ENCODE results near the gene PRDX4. TPM values are rescaled to one million over a fixed set of nuclear protein-coding genes. Genes with fewer than 3 reads are reported as not detected.
"Not testable (repeated sequence)": the region's sequence is repeated elsewhere in the genome, so short reads cannot be mapped to it uniquely, and the experiment has no call there.

Gene PRDX4
- polyA plus RNA-seq (2013, experiment 1 of 2; ENCODE audit: insufficient read length): 195 TPM
- 202 TPM for polyA plus RNA-seq (2013, experiment 2 of 2; ENCODE audit: insufficient read length)

DNA sequence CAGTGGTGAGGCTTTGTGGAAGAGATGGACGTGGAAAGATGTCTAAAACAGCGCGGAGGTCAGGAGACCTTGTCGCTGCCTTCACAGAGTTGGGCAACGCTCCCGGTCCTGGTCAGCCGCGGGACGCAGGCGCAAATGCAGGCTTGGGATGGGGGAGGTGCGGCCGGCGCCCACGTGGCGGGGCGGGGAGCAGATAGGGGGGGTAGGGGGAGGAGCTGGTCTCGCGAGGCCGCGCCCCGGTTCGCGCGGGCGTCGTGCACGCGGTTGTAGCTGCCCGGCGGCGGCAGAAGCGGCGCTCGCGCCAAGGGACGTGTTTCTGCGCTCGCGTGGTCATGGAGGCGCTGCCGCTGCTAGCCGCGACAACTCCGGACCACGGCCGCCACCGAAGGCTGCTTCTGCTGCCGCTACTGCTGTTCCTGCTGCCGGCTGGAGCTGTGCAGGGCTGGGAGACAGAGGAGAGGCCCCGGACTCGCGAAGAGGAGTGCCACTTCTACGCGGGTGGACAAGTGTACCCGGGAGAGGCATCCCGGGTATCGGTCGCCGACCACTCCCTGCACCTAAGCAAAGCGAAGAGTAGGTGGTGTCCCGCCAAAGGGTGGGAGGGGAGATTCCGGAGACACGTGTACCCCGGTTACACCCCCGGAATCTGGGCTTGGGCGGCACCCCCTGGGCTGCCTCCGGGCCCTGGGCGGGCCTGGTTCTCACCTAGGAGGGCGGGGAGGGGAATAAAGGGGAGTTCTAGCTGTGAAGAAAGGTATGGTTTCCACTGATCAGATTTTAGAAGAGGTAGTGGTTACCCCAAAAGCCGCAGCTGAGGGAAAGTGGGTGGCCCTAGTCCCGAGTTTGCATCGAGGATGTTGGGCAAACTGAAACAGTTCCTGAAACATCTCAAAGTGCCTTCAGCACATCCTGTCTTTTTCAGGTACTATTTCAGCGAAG lies at the start of gene PRDX4:
Gene PRDX4, plus strand, starts transcription at position 255 of the 939 bp plus-strand sequence. Its CDS starts 78 bp downstream, at position 333.
- DNase-seq: peak; percentile 88

DNA sequence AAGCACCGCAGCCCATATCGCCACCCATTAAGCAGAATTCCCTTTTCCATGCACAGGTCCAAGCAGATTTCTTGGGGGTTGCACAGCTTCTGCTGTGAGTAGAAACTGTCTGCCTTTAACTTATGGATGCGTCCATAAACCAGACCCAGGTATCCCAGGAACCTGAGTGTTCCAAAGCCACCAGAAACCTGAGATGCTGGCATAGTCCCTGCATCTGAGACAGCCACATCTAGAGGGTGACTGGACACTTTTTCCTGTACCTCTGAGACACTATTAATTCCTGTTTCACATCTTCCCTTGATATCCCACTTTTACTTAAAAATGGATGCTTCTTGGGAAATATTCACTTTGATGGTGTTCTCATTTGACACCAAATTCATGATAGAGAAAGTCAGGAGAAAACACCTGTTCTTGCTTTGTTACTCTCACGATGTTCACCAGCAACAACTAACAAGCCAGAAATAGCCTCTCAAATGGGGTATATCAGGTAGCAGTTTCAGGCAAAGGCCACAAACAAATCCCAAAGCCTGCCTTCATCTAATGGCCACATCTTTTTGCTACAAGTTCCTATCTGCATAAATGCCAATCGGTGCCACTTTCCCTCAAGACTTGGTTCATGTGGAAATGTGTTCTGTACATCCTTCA lies 45.5 kb upstream of the PRDX4 start:
- DNase-seq: no peak

DNA sequence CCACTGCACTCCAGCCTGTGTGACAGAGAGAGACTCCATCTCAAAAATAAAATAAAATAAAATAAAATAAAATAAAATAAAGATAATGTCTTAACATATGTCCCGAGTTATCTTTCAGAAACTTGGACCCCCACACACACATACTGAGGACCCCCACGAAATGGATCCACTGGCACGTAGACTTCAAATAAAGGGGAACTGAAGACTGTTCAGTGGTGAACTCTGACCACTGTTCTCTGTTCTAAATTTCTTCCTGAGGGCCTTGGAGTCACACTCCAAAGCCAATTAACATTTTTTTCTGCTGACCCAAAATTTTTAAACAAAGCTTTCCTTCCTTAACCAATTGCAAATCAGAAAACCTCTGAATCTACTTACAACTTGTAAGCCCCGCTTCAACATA lies 43.5 kb upstream of the PRDX4 start:
- DNase-seq: no peak

DNA sequence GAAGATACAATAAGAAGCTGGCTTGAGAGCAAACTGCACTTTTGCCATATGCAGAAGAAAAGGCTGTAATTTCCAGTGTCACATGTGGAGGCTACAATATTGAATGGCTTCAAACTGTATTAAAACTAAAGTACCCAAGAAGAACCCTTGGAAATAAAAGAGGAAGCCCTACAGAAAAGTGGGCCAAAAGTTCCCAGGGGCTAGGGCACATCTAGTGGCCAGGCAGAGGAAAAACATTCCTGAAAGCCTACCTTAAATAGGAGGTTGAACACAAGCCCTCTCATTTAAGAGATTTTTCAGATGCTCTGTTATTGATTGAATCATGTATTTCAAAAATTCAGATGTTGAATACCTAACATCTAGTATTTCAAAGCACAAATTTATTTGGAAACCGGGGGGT lies 40.6 kb upstream of the PRDX4 start:
- no peak for DNase-seq

DNA sequence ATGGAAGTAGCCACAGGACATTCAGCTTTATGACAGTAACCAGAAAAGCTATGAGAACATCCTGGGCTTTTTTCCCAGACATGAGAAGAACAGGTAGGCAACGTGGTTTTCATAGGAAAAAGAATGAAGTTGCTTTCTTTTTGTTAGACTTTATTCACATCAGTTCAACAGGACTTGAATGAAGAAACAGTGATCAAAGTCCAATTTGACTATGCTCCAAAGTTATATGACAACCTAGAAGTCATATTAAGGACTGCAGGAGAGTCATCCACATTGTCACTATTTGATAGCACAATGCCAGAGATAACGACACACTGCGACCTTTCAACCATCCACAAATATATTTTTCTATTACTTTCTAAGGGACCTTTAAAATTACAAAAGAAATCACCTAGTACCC lies 39.2 kb upstream of the PRDX4 start:
- DNase-seq: no peak

DNA sequence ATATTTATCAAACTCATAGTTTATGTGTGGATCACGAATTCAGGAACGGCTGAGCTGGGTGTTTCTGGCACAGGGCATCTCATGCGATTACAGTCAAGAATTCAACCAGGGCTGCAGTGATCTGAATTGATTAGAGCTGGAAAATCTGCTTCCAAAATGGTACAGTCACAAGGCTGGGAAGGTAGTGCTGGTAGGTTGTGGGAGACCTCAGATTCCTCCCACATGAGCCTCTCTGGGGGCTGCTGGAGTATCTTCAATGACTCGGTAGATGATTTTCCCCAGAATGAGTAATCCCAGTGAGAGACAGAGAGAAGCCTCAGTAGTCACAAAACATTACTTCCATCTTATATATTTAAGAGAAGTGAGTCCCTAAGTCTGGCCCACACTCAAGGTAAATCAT lies 36.2 kb upstream of the PRDX4 start:
- DNase-seq: no peak

DNA sequence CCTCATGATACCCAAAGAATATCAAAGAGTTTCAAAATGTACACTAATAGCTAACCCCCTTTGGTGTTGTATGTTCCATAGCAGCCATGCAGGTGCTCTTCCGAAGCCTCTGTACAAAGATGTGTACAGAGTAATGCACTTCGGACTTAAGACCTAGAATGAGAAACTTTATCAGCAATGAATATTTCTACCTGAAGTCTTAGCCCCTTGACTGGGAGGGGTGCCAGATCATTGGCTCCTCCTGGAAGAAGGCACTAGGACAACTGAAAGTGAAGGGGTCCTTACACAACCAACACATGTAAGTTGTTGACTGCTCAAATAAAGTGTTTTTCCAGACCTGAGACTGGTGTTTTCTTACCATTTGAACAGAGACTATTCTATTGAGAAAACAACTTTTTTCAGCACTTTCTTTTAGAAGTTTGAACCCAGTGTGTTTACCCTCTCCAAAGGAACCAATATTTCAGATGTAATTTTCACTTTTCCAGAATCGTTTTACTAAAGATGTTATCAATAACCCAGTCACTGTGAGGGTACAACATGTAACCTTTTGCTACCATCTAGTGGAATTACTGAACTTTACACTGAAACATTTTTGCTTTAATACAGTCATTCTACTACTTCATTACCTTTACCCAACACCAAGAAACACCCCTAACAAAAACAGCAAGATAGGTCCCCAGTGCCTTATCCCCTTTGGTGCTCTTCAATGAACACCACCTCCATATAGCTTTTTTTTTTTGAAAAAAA lies 33.3 kb upstream of the PRDX4 start:
- DNase-seq: no peak

DNA sequence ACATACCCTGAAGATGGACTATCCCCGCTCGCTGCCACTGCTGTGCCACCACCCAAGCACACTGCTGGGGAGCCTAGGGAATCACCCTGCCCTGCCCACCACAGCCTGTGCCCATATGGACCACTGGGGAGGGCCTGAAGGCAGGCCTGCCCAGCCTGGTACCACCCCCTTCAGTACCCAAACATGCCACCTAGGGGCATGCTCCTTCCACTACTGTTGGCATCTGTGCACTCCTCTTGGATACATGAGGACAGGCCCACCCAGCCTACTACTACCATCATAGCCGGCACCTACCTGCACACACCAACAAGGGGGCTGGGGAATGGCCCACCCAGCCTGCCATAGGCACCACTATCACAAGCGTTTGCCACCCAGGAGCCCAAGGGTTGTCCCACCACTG lies 30.1 kb upstream of the PRDX4 start:
- no peak for DNase-seq

DNA sequence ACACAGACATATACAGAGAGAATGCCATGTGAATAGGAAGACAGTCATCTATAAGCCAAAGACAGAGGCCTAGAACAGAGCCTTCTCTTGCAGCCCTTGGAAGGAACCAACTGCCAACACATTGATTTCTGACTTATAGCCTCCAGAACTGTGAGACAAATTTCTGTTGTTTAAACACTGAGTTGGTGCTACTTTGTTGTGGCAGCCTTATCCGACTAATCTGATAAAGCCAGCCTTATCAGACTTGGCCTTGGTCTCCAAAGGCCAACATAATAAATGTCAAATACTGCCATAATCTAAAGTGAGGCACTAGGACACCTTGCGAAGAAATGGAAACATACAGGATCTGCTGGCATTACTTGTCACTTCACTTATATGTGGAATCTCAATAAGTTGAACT lies 24.3 kb upstream of the PRDX4 start:
- DNase-seq: no peak

DNA sequence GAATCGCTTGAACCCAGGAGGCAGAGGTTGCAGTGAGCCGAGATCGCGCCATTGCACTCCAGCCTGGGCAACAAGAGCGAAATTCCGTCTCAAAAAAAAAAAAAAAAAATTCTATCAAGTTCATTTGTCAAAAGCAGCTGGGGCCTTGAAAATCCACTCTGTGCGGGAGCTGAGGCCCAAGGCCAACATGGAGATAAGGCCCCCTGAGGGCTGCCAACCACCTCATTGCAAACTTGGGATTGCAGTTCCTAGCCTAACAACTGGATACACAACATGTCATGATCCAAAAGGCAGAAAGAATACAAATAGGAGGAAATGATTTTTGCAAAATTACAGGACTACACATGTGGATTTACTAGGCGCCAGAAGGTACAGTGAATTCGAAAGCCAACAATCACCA lies 22.5 kb upstream of the PRDX4 start:
- no peak for DNase-seq

DNA sequence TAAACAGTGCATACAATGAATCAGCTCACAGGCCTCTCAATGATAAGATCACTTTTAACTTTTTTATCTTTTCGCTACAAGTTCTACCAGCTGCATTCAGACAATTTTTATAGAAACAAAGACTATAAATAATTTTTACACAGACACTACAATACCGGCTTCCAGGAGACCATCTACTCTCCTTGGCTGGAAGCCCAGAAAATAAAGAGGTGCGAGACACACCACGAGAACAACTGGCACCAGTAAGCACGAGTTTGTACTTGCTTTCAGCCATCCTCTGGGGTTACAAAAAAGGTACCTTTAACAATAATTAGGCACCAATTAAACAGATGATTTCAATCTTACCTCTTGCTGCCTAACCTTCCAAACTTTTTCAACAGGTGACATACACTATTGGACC lies 11.2 kb upstream of the PRDX4 start:
- no peak for DNase-seq

DNA sequence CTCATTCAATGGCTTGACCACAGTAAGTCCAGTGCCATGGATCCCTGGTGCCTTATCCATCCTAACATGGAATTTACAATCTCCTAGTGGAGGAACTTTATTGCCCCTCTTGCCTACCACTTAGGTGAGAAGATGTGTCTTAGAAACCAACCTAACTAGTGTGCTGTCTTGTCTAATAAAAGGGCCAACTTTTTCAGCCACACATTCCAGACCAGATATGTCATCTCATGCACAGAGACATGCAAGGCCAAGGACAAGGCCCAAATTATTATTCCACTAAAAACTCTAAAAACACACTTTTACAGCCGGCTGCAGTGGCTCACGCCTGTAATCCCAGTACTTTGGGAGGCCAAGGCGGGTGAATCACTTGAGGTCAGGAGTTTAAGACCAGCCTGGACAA lies 10.6 kb upstream of the PRDX4 start:
- DNase-seq: peak; percentile 23

DNA sequence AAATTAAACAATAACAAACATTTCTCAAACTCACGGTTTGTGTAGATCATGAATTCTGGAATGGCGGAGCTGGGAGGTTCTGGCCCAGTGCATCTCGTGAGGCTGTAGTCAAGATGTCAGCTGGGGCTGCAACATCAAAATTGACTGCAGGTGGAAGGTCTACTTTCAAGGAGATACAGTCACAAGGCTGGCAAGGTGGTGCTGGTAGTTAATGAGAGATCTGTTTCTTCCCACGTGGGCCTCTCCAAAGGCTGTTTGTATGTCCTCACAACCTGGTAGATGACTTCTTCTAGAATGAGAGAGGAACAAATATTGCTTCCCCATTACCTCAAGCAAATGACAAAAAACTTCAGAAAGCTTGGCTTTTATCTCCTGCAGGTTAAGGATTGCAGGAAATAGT lies 8.0 kb upstream of the PRDX4 start:
- DNase-seq: no peak

DNA sequence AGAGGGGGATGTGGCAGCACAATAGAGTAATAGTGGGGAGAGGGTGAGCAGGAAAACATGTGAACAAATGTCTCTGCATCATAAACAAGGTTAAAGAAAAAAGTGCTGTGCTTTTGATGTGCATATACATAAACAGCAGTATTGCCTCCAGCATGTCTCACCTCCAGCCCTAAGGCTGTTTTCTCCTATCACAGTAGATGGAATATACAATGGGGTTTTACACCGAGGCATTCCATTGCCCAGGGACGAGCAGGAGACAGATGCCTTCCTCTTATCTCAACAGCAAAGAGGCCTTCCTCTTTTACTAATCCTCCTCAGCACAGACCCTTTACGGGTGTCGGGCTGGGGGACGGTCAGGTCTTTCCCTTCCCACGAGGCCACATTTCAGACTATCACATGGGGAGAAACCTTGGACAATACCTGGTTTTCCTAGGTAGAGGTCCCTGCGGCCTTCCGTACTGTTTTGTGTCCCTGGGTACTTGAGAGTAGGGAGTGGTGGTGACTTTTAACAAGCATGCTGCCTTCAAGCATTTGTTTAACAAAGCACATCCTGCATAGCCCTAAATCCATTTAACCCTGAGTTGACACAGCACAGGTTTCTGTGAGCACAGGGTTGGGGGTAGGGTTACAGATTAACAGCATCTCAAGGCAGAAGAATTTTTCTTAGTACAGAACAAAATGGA lies 7.1 kb upstream of the PRDX4 start:
- not testable (repeated sequence) for DNase-seq

DNA sequence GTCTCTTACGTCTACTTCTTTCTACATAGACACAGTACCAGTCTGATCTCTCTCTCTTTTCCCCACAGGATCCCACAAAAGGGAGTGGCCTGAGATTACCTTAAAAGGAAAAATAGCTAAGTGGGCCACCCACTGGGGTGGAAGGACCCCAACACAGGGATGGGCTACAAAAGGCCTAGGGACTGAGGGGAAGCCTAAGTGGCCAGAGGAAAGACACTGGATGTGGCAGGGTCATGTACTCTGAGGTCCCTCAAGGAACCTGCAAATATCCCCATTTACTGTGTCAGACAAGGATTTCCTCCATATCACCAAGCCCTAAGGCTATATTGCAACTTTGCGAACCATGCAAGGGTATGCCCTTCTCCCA lies 6.5 kb upstream of the PRDX4 start:
- DNase-seq: no peak

DNA sequence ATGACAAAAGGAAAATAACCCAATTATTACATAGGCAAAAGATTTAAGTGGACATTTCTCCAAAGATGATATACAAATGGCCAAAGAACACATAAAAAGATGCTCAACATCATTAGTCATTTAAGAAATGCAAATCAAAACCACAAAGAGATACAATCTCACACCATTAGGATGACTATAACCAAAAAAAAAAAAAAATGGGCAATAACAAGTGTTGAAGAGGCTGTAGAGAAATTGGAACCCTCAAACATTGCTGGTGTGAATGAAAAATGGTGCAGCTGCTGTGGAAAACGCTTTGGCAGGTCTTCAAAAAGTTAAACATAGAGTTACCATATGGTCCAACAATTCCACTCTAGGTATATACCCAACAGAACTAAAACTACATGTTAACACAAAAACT lies 5.6 kb upstream of the PRDX4 start:
- DNase-seq: peak; percentile 55

DNA sequence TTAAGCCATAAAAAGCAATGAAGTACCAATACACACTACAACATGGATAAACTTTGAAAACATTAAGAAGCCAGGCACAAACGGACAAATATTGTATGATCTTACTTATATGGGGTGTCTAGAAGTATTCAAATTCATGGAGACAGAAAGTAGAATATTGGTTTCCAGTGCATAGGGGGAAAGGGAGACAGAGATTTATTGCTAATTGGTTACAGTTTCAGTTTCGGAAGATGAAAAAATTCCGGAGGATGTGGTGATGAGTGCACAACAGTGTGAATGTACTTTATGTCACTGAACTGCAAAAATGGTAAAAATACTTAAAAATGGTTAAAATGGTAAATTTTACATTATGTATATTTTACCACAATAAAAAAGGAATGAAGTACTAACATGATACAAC lies 5.1 kb upstream of the PRDX4 start:
- no peak for DNase-seq

DNA sequence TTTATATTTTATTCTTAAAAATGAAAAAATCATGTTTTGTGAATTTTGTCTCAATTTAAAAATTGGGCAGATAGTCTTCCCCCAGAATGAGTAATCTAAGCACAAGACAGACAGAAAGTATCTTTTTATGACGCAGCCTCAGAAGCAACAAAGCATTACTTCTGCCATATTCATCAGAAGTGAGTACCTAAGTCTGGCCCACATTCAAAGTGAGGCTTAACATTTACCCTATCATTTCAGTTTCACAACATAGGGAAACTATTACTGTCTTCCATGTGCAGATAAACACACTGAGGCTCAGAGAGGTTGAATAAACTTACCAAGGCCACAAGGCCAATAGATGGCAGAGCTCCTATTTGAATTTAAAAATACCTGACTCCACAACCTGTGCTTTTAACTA lies 4.4 kb upstream of the PRDX4 start:
- DNase-seq: peak; percentile 49

DNA sequence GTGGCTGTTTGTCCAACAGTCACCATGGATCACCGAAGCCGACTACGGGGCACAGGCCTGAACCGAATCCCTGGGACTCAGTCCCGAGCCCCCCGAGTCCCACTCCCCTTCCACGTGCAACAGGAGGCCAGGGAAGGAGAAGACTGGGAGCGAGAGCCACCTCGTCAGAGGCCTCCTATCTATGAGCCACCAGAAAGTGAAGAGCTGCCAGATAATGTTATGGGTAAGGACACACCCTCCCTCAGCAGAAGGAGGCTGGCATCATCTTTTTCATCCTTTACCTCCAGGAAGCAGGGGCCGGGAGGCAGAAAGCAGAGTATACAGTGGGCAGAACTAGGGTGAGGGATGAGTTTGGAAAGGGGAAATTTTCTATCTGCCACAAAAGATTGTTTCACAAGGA lies 2.8 kb upstream of the PRDX4 start:
- DNase-seq: no peak

DNA sequence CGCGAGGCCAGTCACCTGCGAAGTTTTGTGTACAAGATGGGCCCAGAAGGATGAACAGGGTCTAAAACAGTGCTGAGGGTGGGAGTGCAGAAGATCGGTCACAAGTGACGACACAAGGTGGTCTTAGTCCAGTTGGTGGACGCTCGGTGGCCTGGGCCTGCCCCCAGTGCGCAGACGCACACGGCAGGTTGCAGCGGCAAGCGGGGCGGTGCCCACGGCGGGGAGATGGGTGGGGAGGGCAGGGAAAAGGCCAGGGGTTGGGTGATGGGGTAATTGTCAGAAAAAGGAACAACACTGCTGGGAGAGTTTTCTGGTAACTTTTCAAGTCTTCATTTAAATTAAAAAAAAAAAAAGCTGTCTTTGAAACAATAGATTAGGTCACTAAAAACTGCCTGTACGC lies 1.0 kb upstream of the PRDX4 start:
- no peak for DNase-seq

DNA sequence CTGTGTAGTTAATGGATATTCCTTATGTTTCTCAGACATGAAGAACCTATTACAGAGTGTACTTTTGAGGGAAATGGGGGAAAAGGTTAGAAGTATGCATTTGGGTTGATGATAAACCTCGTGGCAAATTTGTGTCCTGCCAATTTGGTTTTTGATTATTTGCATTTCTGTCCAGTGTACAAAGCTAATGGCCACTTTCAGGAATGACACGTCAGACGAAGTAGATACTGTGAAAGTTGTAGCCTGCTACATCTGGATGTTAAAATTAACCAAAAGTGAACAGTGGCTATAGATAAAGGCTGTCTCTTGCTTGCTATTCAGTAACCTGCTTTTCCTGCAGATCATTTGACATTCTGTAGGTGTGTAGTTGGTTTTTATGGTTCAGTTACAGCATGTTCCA lies 1.0 kb downstream of the PRDX4 start:
- DNase-seq: no peak

DNA sequence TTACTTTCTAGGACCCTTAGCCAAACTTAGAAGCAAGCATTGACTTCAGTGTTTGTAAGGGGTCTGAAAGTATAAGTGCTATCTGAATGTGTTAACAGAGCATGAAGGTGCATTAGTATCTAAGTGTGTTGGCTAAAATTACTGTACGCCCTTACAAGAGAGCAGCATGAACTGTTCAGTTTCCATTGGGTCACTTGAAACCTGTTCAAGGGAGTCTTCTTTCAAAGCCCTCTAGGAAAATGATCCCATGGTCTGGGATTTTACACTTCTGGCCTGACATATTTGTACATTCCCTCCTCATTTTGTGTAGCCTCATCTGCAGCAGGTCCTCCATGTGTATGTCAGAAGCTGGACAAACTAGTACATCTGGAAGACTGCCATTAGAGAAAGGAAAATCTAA lies 3.2 kb downstream of the PRDX4 start:
- no peak for DNase-seq

DNA sequence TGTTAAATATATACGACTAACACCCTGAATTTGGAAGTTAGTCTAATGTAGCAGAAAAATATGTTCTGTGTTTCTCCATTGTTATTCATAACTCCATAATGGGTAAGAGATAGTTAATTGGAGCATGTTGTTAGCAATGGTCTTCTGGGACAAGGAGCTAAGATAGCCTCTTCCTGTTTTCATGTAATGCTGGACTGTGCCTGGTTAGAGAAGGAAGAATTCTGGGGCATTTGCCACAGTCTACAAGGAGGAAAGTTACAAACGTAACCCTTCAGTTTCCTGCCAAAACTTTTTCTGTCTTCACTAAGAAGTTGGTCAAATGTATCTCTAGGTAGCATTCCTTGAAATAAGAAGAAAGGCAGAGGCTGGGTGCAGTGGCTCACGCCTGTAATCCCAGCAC lies 5.8 kb downstream of the PRDX4 start:
- DNase-seq: no peak
